Neuronal stem cell (in vitro differentiated cells): ENCODE measurements around the gene ODAD4.

ENCODE experiments used
- DNase-seq: peaks from one replicate; pipeline ENCODE4 v3.0.0-alpha.2; 2013; ENCODE audit warnings: low spot score
- H2AFZ ChIP-seq: one replicate; pipeline ENCODE4 v1.6.1; 2013; ENCODE audit warnings: mild to moderate bottlenecking, low read length, inconsistent platforms
- H2AK5ac ChIP-seq: 2 replicates; pipeline ENCODE4 v1.6.1; 2013; ENCODE audit warnings: low read depth, mild to moderate bottlenecking, inconsistent platforms, low read length, moderate library complexity, mixed read lengths
- H2BK120ac ChIP-seq: 2 replicates; pipeline ENCODE4 v1.6.1; 2013; ENCODE audit warnings: low read depth, mild to moderate bottlenecking, inconsistent platforms, low read length, moderate library complexity, mixed read lengths
- H2BK12ac ChIP-seq: one replicate; pipeline ENCODE4 v1.6.1; 2013; ENCODE audit warnings: low read length, inconsistent platforms
- H2BK15ac ChIP-seq: 2 replicates; pipeline ENCODE4 v1.6.1; 2013; ENCODE audit warnings: mild to moderate bottlenecking, low read length, inconsistent platforms, mixed read lengths
- H2BK5ac ChIP-seq: one replicate; pipeline ENCODE4 v1.6.1; 2013; ENCODE audit warnings: inconsistent platforms, mild to moderate bottlenecking, low read length, moderate library complexity
- H3K14ac ChIP-seq: one replicate; pipeline ENCODE4 v1.6.1; 2013; ENCODE audit warnings: low read length, inconsistent platforms
- H3K18ac ChIP-seq: 2 replicates; pipeline ENCODE4 v1.6.1; 2013; ENCODE audit warnings: low read length, inconsistent platforms
- H3K23ac ChIP-seq: 2 replicates; pipeline ENCODE4 v1.6.1; 2013; ENCODE audit warnings: low read depth, mild to moderate bottlenecking, mixed read lengths, low read length, inconsistent platforms; ENCODE audit not compliant: poor library complexity
- H3K27ac ChIP-seq: replicated peaks from 3 replicates; pipeline ENCODE4 v1.5.1; 2013; ENCODE audit warnings: low read length, inconsistent platforms
- H3K27me3 ChIP-seq, 3 experiments: 2 replicates each; pipeline ENCODE4 v1.6.1; 2013; ENCODE audit warnings: low read length in 3 of 3, mild to moderate bottlenecking in 2 of 3, inconsistent platforms in 1 of 3, low read depth in 1 of 3, mixed read lengths in 1 of 3, moderate library complexity in 1 of 3; ENCODE audit not compliant: control insufficient read depth in 3 of 3, insufficient read depth in 3 of 3
- H3K36me3 ChIP-seq, 2 donors: replicated peaks in 1 of 2; 2 replicates each; pipeline ENCODE4 v1.6.1; 2013; ENCODE audit warnings: low read length in 2 of 2; ENCODE audit not compliant: control insufficient read depth in 2 of 2, insufficient read depth in 2 of 2
- H3K4ac ChIP-seq: 2 replicates; pipeline ENCODE4 v1.6.1; 2013; ENCODE audit warnings: inconsistent platforms, mild to moderate bottlenecking, low read length, moderate library complexity
- H3K4me1 ChIP-seq, 2 donors: 1 replicate in 1 of 2; 2 replicates in 1 of 2; pipeline ENCODE4 v1.6.1; 2013; ENCODE audit warnings: low read length in 2 of 2, low read depth in 1 of 2; ENCODE audit not compliant: control insufficient read depth in 2 of 2, insufficient read depth in 1 of 2
- H3K4me2 ChIP-seq: one replicate; pipeline ENCODE4 v1.6.1; 2013; ENCODE audit warnings: mild to moderate bottlenecking, low read length, inconsistent platforms; ENCODE audit not compliant: insufficient read depth, poor library complexity, severe bottlenecking
- H3K4me3 ChIP-seq, 2 donors: 2 replicates each; pipeline ENCODE4 v1.5.1; 2013; ENCODE audit warnings: low read length in 2 of 2, mild to moderate bottlenecking in 2 of 2, inconsistent platforms in 1 of 2, moderate library complexity in 1 of 2
- H3K79me1 ChIP-seq: one replicate; pipeline ENCODE4 v1.6.1; 2013; ENCODE audit warnings: low read depth, mild to moderate bottlenecking, inconsistent platforms, low read length, moderate library complexity
- H3K9ac ChIP-seq: one replicate; pipeline ENCODE4 v1.6.1; 2013; ENCODE audit warnings: mild to moderate bottlenecking, low read depth, low read length, inconsistent platforms; ENCODE audit not compliant: poor library complexity
- H3K9me3 ChIP-seq, 2 donors: replicated peaks in 1 of 2; 2 replicates each; pipeline versions ENCODE3 to v1.6.1; 2013; ENCODE audit warnings: low read length in 2 of 2, mild to moderate bottlenecking in 2 of 2, inconsistent platforms in 1 of 2, low read depth in 1 of 2, mixed read lengths in 1 of 2, moderate library complexity in 1 of 2; ENCODE audit not compliant: control insufficient read depth in 2 of 2, insufficient read depth in 1 of 2
- H4K8ac ChIP-seq: one replicate; pipeline ENCODE4 v1.6.1; 2013; ENCODE audit warnings: low read depth, mild to moderate bottlenecking, inconsistent platforms, low read length, moderate library complexity
- H4K91ac ChIP-seq: one replicate; pipeline ENCODE4 v1.6.1; 2013; ENCODE audit warnings: low read length, low read depth, mild to moderate bottlenecking, inconsistent platforms; ENCODE audit not compliant: poor library complexity
- WGBS, 2 donors: extraction: QIAGEN DNeasy Blood & Tissue Kit; methylation state at CpG; one replicate each; pipeline ENCODE4 v1.1.7; 2013; ENCODE audit warnings: missing lambda C conversion rate in 2 of 2, mixed read lengths in 1 of 2; ENCODE audit not compliant: insufficient read length in 2 of 2, insufficient replicate concordance in 1 of 2; ENCODE audit errors: extremely low coverage in 2 of 2; 5-methylcytosine and 5-hydroxymethylcytosine counted together

The ODAD4 gene

DNA sequence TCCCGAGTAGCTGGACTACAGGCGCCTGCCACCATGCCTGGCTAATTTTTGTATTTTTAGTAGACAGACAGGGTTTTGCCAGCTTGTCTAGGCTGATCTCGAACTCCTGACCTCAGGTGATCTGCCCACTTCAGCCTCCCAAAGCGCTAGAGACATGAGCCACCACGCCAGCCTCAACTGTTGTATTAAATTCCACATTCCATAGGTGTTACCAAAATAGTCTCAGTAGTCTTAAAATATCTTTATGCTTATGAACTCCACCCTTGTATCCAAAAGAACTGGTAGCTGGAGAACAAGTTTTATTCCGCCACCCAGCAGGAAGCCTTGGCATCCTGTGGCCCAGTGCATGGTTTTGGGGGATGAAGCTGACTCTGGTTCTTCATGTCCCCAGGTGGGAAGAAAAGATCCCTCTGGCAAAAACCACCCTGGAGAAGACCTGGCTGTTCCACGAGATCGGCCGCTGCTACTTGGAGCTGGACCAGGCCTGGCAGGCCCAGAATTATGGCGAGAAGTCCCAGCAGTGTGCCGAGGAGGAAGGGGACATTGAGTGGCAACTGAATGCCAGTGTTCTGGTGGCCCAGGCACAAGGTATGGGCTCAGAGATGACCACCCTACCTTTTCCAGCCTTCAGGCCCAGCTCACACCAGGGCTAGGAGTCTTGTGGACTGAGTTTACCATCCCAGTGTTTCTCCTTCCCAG lies 18.5 kb downstream of the ODAD4 start:
- no peak for DNase-seq

DNA sequence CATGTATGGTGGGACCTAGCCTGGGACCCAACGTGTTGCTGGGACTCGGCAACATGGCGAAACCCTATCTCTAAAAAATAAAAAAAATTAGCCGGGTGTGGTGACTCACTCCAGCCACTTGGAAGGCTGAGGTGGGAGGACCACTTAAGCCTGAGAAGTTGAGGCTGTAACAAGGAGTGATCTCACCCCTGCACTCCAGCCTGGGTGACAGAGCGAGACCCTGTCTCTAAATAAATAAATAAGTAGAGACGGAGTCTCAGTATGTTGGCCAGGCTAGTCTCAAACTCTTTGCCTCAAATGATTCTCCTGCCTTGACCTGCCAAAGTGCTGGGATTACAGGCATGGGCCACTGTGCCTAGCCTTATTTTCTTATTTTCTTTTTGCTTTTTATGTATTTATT lies 26.1 kb downstream of the ODAD4 start:
- Histone ChIP-seq H3K9me3 (peaks cover 0 to 4% of the 10 kb centered on the region in 2 donors), H4K8ac (no peak overlapping the region), H3K14ac (no peak overlapping the region), H2BK12ac (no peak overlapping the region), H2BK15ac (no peak overlapping the region), H2AFZ (no peak overlapping the region), H3K23ac (no peak overlapping the region), H3K4ac (no peak overlapping the region), H3K27ac (no peak overlapping the region), H4K91ac (no peak overlapping the region), H3K36me3 (peaks cover 4 to 22% of the 10 kb centered on the region in 2 donors), H3K4me1 (peaks cover 6 to 9% of the 10 kb centered on the region in 2 donors), H2BK120ac (no peak overlapping the region), H3K9ac (no peak overlapping the region), H2BK5ac (no peak overlapping the region), H3K27me3 (no peaks in the 10 kb centered on the region), H2AK5ac (no peak overlapping the region), H3K79me1 (no peaks in the 10 kb centered on the region), H3K4me2 (no peak overlapping the region), H3K18ac (no peak overlapping the region), H3K4me3 (no peak overlapping the region)
- DNase-seq, result no peak
- WGBS, 2 donors, result no CpG with 5 or more reads among the region's 6 CpGs

More for the DNA sequence above, 18.5 kb downstream of the ODAD4 start:
- Histone ChIP-seq H3K9me3 (no peaks in the 10 kb centered on the region), H3K14ac (no peak overlapping the region), H3K4me1 (no peaks in the 10 kb centered on the region), H3K4me3 (peak overlapping the region in 1 of 2 donors; percentile 55), H3K27ac (no peak overlapping the region), H3K9ac (no peak overlapping the region), H2AK5ac (no peak overlapping the region), H3K79me1 (no peaks in the 10 kb centered on the region), H2AFZ (no peak overlapping the region), H2BK12ac (no peak overlapping the region), H4K91ac (no peak overlapping the region), H3K23ac (no peak overlapping the region), H2BK5ac (no peak overlapping the region), H3K36me3 (peaks cover 10 to 44% of the 10 kb centered on the region in 2 donors), H2BK15ac (no peak overlapping the region), H3K27me3 (no peaks in the 10 kb centered on the region), H4K8ac (no peak overlapping the region), H3K4me2 (no peak overlapping the region), H2BK120ac (no peak overlapping the region), H3K4ac (no peak overlapping the region), H3K18ac (no peak overlapping the region)
- no CpG with 5 or more reads among the region's 11 CpGs for WGBS, 2 donors

DNA sequence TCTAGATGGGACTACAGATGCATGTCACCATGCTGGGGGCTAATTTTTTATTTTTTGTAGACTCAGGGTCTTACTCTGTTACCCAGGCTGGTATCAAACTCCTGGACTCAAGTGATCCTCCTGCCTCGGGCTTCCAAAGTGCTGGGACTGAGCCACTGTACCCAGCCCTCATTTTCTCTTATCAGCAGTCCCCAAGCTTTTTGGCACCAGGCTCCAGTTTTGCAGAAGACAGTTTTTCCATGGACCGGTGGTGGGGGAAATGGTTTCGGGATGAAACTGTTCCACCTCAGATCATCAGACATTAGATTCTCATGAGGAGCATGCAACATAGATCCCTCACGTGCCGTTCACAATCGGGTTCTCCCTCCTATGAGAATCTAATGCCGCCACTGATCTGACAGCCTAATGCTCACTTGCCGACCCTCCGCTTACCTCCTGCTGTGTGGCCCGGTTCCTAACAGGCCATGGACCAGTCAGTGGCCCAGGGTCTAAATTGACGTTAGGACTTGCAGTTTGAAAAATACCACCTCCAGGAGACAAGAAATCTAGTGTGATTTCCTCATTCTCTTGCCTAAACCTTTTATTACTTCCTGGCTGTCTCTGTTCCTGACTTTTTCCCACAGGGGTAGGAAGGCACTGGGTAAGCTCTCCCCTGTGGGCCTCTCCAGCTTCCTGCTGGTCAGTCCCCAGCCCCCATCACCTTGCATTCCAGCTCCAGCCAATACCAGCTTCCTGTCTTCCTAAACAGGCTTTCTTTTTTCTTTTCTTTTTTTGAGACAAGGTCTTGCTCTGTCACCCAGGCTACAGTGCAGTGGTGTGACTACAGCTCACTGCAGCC lies 26.8 kb downstream of the ODAD4 start:
- no peak overlapping the region for H3K14ac ChIP-seq
- no peak overlapping the region for H3K27ac ChIP-seq
- no peak overlapping the region for H2BK5ac ChIP-seq
- no CpG with 5 or more reads among the region's 11 CpGs for WGBS, 2 donors
- peaks cover 0 to 4% of the 10 kb centered on the region in 2 donors for H3K9me3 ChIP-seq
- H3K4ac ChIP-seq, result no peak overlapping the region
- no peak overlapping the region for H2BK120ac ChIP-seq
- H4K8ac ChIP-seq, result no peak overlapping the region
- H3K36me3 ChIP-seq, result peaks cover 4 to 22% of the 10 kb centered on the region in 2 donors
- no peak overlapping the region for H2AK5ac ChIP-seq
- no peak for DNase-seq
- H2BK15ac ChIP-seq, result no peak overlapping the region
- no peaks in the 10 kb centered on the region for H3K27me3 ChIP-seq
- H3K4me3 ChIP-seq, result no peak overlapping the region
- H3K9ac ChIP-seq, result no peak overlapping the region
- no peaks in the 10 kb centered on the region for H3K79me1 ChIP-seq
- H3K18ac ChIP-seq, result no peak overlapping the region
- peak overlapping the region; percentile 75 for H2BK12ac ChIP-seq
- H4K91ac ChIP-seq, result no peak overlapping the region
- H3K4me2 ChIP-seq, result no peak overlapping the region
- H3K4me1 ChIP-seq, result peaks cover 6 to 9% of the 10 kb centered on the region in 2 donors
- H2AFZ ChIP-seq, result peak overlapping the region; percentile 18
- H3K23ac ChIP-seq, result no peak overlapping the region

DNA sequence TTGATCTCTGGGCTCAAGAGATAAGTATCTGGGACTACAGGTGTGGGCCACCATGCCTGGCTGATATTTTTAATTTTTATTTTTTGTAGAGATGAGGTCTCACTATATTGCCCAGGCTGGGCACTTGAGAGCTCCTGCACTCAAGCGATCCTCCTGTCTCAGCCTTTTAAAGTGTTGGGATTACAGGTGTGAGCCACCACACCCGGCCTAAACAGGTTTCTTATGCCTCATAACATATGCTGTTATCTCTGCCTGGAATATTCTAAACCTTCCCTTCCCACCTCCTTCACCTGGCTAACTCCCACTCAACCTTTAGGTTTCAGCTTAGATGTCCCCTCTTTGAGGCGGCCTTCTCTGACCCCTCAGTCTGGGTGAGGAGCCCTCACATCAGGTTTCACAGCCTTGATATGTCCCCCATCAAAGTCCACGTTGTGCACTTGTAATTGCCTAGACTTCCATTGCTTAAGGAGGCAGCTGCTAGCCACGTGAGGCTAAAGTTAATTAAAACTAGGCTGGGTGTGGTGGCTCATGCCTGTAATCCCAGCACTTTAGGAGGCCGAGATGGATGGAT lies 27.5 kb downstream of the ODAD4 start:
- Histone ChIP-seq H3K27ac (no peak overlapping the region), H3K23ac (no peak overlapping the region), H3K9me3 (peaks cover 0 to 4% of the 10 kb centered on the region in 2 donors), H2BK120ac (no peak overlapping the region), H3K36me3 (peaks cover 4 to 14% of the 10 kb centered on the region in 2 donors), H3K4me1 (peaks cover 6 to 9% of the 10 kb centered on the region in 2 donors), H2BK15ac (no peak overlapping the region), H2AFZ (no peak overlapping the region), H3K4me3 (no peak overlapping the region), H3K18ac (no peak overlapping the region), H3K14ac (no peak overlapping the region), H2BK5ac (no peak overlapping the region), H3K4me2 (no peak overlapping the region), H4K8ac (no peak overlapping the region), H2AK5ac (no peak overlapping the region), H3K79me1 (no peaks in the 10 kb centered on the region), H4K91ac (no peak overlapping the region), H2BK12ac (no peak overlapping the region), H3K9ac (peak overlapping the region; percentile 12), H3K27me3 (no peaks in the 10 kb centered on the region), H3K4ac (no peak overlapping the region)
- no peak for DNase-seq
- WGBS, 2 donors, result no CpG with 5 or more reads among the region's 6 CpGs
